Measurements from ENCODE around the gene OR10V1.

OR10V1 gene, protein sequence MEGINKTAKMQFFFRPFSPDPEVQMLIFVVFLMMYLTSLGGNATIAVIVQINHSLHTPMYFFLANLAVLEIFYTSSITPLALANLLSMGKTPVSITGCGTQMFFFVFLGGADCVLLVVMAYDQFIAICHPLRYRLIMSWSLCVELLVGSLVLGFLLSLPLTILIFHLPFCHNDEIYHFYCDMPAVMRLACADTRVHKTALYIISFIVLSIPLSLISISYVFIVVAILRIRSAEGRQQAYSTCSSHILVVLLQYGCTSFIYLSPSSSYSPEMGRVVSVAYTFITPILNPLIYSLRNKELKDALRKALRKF

GRCh38 chr11:59713745-59714144 is at the start of gene OR10V1:
Gene OR10V1 (minus strand): TSS chr11:59713845. CDS start chr11:59713845, 0 bp downstream.
- TF ChIP-seq CTCF (conservative IDR thresholded peaks at IDR 0.05; ENCODE audit: low read length) = no peak
- H3K4me3 ChIP-seq (ENCODE audit: low read length) = no peak within 1 kb of the TSS
- DNase-seq (ENCODE audit: low read depth) = no peak

DNA sequence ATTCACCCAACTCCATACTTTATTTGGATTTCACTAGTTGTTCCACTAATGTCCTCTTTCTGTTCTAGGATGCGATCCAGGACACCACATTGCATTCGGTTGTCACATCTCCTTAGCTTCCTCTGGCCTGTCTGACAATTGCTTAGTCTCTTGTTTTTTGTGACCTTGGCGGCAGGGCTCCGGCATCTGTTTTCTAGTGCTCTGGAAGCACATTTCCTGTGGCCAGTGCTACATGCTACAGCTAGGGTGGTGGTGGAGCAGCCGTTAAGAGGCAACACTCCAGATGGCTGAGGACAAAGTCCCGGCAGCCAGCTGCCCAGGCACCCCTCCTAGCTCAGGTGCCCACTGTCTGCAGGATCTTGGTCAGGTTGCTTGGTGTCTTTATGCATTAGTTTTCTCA is 48.3 kb upstream of the OR10V1 start:
- no peak for TF ChIP-seq CTCF (conservative IDR thresholded peaks at IDR 0.05; ENCODE audit: low read length)
- DNase-seq (ENCODE audit: low read depth) = no peak
- no peak overlapping the region for H3K4me3 ChIP-seq (ENCODE audit: low read length)

GRCh38 chr11:59760771-59761170 is 47.1 kb upstream of the OR10V1 start:
- TF ChIP-seq CTCF (conservative IDR thresholded peaks at IDR 0.05; ENCODE audit: low read length) = no peak

GRCh38 chr11:59759900-59760299 is 46.3 kb upstream of the OR10V1 start:
- no peak for TF ChIP-seq CTCF (conservative IDR thresholded peaks at IDR 0.05; ENCODE audit: low read length)
- no peak for DNase-seq (ENCODE audit: low read depth)

More at GRCh38 chr11:59760771-59761170, 47.1 kb upstream of the OR10V1 start:
- H3K4me3 ChIP-seq (ENCODE audit: low read length) = no peak overlapping the region
- no peak for DNase-seq (ENCODE audit: low read depth)

DNA sequence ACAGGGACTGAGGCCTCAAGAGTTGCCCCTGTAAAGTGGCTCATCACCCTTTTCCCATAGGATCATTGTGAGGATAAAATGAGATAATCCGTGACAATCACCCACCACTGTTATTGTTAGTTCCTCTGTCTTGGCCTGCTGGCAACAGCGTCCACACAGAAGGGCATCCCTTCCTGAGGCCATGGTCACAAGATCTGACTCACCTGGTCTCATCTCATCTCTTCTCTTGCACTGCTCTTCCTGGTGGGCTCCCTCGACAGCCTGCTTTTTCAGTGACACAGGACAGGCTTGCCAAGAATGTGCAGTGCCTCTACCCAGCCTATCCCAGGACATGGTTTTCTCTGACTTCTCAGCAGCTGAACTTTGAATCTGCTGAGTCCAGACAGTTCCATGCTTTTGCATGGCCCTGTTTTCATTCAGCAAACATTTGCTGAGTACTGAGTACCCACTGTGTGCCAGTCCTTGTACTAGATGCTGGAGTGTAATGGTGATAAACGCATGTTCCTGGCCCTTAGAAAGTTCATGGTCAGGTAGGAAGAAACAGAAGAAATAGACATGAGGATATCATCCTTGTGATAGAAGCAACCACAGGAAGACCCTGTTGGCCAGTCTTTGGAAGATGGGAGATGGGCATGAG is 44.9 kb upstream of the OR10V1 start:
- H3K4me3 ChIP-seq (ENCODE audit: low read length) = no peak overlapping the region
- DNase-seq (ENCODE audit: low read depth) = no peak
- no peak for TF ChIP-seq CTCF (conservative IDR thresholded peaks at IDR 0.05; ENCODE audit: low read length)

More at GRCh38 chr11:59759900-59760299, 46.3 kb upstream of the OR10V1 start:
- no peak overlapping the region for H3K4me3 ChIP-seq (ENCODE audit: low read length)

DNA sequence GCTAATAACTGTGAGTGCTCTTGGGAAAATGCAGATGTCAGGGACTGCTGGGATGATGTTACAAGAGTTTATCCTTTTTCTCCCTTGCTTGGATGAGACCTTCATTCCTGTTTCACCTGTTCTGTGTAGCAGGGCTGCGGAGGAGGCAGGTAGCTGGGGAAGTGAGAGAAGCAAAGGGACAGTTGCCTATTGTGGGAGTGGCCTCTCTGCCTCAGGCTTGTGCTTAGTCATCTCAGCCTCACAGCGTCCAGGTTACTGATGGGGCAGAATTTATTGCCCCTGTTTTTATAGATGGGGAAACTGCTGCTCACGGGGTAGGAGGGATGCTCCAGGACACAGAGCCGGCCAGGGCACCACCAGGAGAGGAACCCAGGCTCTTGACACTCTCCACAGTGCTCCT is 43.2 kb upstream of the OR10V1 start:
- no peak for DNase-seq (ENCODE audit: low read depth)
- H3K4me3 ChIP-seq (ENCODE audit: low read length) = no peak overlapping the region
- TF ChIP-seq CTCF (conservative IDR thresholded peaks at IDR 0.05; ENCODE audit: low read length) = no peak

- DNase-seq (ENCODE audit: low read depth) = no peak
- no peak overlapping the region for H3K4me3 ChIP-seq (ENCODE audit: low read length)
- no peak for TF ChIP-seq CTCF (conservative IDR thresholded peaks at IDR 0.05; ENCODE audit: low read length)
These were observed 42.9 kb upstream of the OR10V1 start for GRCh38 chr11:59756558-59756840.

Measured in AG10803 (cell line).